ENCODE results near the gene FGD1.

DNA sequence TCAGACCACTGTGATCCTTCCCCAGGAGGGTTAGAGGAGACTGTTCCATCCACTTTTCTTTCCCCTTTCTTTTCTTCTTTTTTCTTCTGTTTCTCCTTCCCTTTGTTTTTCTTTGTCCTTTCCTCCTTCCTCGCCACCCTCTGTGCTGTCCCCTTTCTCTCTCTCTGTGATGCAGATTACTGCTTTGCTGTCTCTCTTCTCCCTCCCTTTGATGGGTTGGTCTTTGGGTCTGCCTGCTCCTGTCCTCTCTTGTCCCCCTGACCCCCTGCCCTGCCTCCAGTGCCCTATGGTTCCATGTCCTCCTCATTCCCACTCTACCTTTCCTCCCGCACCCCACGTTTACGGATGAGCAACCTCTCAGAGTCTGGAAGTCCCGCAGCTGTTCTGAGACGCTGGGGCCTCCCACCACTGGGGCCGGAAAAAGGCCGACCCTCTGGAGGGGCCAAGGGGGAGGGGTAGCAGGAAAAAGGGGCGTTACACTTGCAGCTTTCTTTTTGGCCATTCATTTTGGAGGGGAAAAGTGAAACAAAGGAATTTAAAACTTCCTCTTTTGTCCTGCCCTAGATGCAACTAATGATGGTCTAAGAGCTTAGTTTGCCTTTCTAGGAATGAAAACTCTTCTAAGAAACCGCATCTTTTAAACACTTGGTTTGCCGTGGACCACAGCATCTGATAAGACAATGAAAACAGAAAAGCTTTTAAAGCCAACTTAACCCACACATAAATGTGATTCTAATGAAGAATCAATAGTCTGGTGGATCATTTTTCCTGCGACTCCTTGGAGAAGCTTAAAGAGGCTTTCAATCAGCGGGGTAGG, 80.3 kb downstream of the FGD1 start:
- no peak for TF ChIP-seq EZH2phosphoT487 (conservative IDR thresholded peaks at IDR 0.05; ENCODE audit: low read length)
- TF ChIP-seq, protein P1, sequence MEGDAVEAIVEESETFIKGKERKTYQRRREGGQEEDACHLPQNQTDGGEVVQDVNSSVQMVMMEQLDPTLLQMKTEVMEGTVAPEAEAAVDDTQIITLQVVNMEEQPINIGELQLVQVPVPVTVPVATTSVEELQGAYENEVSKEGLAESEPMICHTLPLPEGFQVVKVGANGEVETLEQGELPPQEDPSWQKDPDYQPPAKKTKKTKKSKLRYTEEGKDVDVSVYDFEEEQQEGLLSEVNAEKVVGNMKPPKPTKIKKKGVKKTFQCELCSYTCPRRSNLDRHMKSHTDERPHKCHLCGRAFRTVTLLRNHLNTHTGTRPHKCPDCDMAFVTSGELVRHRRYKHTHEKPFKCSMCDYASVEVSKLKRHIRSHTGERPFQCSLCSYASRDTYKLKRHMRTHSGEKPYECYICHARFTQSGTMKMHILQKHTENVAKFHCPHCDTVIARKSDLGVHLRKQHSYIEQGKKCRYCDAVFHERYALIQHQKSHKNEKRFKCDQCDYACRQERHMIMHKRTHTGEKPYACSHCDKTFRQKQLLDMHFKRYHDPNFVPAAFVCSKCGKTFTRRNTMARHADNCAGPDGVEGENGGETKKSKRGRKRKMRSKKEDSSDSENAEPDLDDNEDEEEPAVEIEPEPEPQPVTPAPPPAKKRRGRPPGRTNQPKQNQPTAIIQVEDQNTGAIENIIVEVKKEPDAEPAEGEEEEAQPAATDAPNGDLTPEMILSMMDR (IDR thresholded peaks at IDR 0.05; ENCODE audit: insufficient read depth, low read length, poor library complexity, severe bottlenecking): no peak
